PC-3 (cell line): Measurements from ENCODE around the gene ANTXR1.

ENCODE experiments used
- CTCF ChIP-seq: fragments of 300-600 bp; sonication (generic); conservative IDR thresholded peaks from 2 replicates; pipeline ENCODE4 v1.5.1; 2017; ENCODE audit warnings: antibody characterized with exemption, low read depth, mild to moderate bottlenecking, low read length
- EZH2 ChIP-seq: fragments of 300-600 bp; sonication (generic); IDR thresholded peaks from one replicate; pipeline ENCODE4 v1.6.1; 2017; ENCODE audit warnings: antibody characterized with exemption, mild to moderate bottlenecking, low read length; ENCODE audit not compliant: unreplicated experiment
- EZH2phosphoT487 ChIP-seq: fragments of 300-600 bp; sonication (generic); IDR thresholded peaks from 2 replicates; pipeline ENCODE4 v1.6.1; 2018; ENCODE audit warnings: mild to moderate bottlenecking, antibody characterized with exemption, low read length, borderline replicate concordance

- TF ChIP-seq EZH2 (no peak), CTCF (no peak), EZH2phosphoT487 (no peak)
Observed at GRCh38 chr2:69147841-69148533, 135.0 kb downstream of the ANTXR1 start.
